ENCODE results near the gene TEDC1. TPM values are rescaled to one million over a fixed set of nuclear protein-coding genes. Genes with fewer than 3 reads are reported as not detected.

TEDC1 gene
- total RNA-seq, 2 donors from 2014 or later, result 9.1 to 23.8 TPM

DNA sequence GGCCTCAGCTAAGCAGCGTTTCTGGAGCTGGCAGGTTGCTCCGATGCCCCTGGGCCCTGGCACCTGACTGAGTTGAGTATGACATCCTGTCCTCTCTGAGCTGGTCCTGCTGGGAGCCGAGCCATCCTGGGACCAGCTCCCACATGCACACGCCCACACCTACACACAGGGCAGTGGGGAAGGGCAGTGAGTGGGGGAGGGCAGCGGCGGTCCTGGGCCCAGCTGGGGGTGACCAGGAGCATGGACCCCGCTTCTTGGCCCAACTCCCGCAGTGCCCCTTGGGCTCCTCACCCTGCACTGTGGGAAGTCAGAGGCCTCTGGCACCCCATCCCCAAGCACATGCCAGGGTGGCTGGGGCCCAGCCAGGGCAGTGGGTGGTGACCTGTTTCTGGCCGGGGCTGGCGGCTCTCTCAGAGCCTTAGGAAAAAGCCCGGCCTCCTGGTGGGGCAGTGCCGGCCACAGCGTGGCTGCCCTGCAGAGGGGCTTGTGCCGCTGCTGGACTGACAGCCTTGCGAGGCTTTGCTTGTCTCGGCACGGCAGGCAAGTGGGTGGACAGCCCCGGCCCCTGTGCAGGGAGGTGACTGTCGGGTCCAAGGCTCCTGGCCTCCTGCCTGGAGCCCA, 22.3 kb upstream of the TEDC1 start:
- H3K4me1 Mint-ChIP-seq, result no peaks in the 10 kb centered on the region
- DNase-seq, result no peak
- no peaks in the 10 kb centered on the region for H3K27me3 Mint-ChIP-seq (ENCODE audit: insufficient read depth)
- Histone ChIP-seq H3K9ac (ENCODE audit: extremely low read depth, low read length, poor library complexity, severe bottlenecking) (no peak overlapping the region), H3K27ac (ENCODE audit: low read depth, low read length) (no peak overlapping the region), H3K9me3 (ENCODE audit: control insufficient read depth, low read length) (no peaks in the 10 kb centered on the region), H3K27me3 (ENCODE audit: control insufficient read depth, insufficient read depth, low read length, poor library complexity, severe bottlenecking) (no peaks in the 10 kb centered on the region), H3K4me1 (ENCODE audit: control insufficient read depth, insufficient read depth, low read length) (no peaks in the 10 kb centered on the region), H3K4me3 (ENCODE audit: low read length) (no peak overlapping the region), H3K36me3 (ENCODE audit: control insufficient read depth, insufficient read depth, low read length) (peaks cover 16% of the 10 kb centered on the region)
- TF ChIP-seq, protein P1, sequence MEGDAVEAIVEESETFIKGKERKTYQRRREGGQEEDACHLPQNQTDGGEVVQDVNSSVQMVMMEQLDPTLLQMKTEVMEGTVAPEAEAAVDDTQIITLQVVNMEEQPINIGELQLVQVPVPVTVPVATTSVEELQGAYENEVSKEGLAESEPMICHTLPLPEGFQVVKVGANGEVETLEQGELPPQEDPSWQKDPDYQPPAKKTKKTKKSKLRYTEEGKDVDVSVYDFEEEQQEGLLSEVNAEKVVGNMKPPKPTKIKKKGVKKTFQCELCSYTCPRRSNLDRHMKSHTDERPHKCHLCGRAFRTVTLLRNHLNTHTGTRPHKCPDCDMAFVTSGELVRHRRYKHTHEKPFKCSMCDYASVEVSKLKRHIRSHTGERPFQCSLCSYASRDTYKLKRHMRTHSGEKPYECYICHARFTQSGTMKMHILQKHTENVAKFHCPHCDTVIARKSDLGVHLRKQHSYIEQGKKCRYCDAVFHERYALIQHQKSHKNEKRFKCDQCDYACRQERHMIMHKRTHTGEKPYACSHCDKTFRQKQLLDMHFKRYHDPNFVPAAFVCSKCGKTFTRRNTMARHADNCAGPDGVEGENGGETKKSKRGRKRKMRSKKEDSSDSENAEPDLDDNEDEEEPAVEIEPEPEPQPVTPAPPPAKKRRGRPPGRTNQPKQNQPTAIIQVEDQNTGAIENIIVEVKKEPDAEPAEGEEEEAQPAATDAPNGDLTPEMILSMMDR (conservative IDR thresholded peaks at IDR 0.05), result no peak
- no peaks in the 10 kb centered on the region for H3K9me3 Mint-ChIP-seq
- H3K4me3 Mint-ChIP-seq, result no peak overlapping the region
- no peak overlapping the region for H3K27ac Mint-ChIP-seq
- WGBS, 2 experiments (ENCODE audit: insufficient coverage in 1 of 2, insufficient read length in 1 of 2), result 91 to 92% methylated on average over 14 to 19 of the region's 19 CpGs
- H3K36me3 Mint-ChIP-seq (ENCODE audit: low read depth), result peaks cover 13% of the 10 kb centered on the region

DNA sequence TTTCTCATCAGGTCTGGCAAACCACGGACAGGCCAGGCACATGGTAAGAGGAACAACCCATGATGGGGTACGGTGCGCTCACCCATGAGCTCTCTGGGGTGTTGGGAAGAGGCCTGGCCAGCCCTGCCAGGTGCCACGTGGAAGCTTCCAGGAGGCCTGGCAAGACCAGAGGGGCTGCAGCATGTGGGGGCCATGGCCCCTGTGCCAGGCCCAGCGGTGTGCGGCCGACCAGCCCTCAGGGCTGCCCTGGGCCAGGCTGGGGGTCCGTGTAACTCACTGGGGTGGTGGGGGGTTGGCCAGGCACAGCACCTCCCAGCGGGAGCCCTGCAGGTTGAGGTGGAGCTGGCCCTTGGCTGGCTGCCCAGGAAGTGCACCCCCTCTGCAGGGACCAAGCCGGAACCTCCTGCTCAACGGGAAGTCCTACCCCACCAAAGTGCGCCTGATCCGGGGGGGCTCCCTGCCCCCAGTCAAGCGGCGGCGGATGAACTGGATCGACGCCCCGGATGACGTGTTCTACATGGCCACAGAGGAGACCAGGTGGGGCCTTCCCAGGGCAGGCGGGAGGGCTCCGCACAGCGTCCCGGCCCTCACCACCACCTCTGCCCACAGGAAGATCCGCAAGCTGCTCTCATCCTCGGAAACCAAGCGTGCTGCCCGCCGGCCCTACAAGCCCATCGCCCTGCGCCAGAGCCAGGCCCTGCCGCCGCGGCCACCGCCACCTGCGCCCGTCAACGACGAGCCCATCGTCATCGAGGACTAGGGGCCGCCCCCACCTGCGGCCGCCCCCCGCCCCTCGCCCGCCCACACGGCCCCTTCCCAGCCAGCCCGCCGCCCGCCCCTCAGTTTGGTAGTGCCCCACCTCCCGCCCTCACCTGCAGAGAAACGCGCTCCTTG, 21.3 kb upstream of the TEDC1 start:
- Histone ChIP-seq H3K27me3 (ENCODE audit: control insufficient read depth, insufficient read depth, low read length, poor library complexity, severe bottlenecking) (peaks cover under 1% of the 10 kb centered on the region), H3K9ac (ENCODE audit: extremely low read depth, low read length, poor library complexity, severe bottlenecking) (no peak overlapping the region), H3K9me3 (ENCODE audit: control insufficient read depth, low read length) (no peaks in the 10 kb centered on the region), H3K4me1 (ENCODE audit: control insufficient read depth, insufficient read depth, low read length) (no peaks in the 10 kb centered on the region), H3K27ac (ENCODE audit: low read depth, low read length) (peak overlapping the region; percentile 24), H3K4me3 (ENCODE audit: low read length) (no peak overlapping the region), H3K36me3 (ENCODE audit: control insufficient read depth, insufficient read depth, low read length) (peaks cover 11% of the 10 kb centered on the region)
- H3K27me3 Mint-ChIP-seq (ENCODE audit: insufficient read depth), result no peaks in the 10 kb centered on the region
- no peaks in the 10 kb centered on the region for H3K4me1 Mint-ChIP-seq
- TF ChIP-seq, protein P1 (conservative IDR thresholded peaks at IDR 0.05), result no peak
- H3K27ac Mint-ChIP-seq, result no peak overlapping the region
- no peak overlapping the region for H3K4me3 Mint-ChIP-seq
- H3K36me3 Mint-ChIP-seq (ENCODE audit: low read depth), result peaks cover 9% of the 10 kb centered on the region
- WGBS, 2 experiments (ENCODE audit: insufficient coverage in 1 of 2, insufficient read length in 1 of 2), result 93 to 94% methylated on average over 16 to 54 of the region's 54 CpGs
- DNase-seq, result no peak
- H3K9me3 Mint-ChIP-seq, result no peaks in the 10 kb centered on the region

DNA sequence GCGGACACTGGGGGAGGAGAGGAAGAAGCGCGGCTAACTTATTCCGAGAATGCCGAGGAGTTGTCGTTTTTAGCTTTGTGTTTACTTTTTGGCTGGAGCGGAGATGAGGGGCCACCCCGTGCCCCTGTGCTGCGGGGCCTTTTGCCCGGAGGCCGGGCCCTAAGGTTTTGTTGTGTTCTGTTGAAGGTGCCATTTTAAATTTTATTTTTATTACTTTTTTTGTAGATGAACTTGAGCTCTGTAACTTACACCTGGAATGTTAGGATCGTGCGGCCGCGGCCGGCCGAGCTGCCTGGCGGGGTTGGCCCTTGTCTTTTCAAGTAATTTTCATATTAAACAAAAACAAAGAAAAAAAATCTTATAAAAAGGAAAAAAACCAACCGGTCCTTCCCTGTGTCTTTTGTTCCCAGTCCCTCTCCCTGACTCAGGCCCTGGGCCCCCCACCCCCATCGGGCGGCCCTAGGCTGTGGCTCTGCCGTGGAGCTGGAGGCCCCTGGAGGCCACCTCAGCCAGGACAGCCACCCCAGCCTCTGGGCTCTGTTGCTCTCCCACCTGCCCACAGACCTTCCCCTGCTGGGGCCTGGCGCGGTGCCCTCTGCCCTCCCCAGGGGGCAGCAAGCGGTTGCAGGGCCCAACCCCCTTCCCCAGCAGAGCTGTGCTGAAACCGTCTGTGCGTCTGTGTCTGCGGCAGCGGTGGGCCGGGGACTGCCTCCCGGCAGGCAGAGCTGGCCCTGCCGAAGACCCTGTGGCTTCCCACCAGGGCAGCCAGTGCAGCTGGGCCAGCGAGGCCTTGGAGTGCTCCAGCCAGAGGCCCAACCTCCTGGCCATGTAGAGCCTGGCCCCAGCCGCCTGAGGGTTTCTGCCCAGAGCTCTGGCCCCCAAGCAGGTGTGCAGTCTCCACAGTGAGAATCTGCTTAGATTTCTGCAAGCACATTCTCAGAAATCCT, 20.4 kb upstream of the TEDC1 start:
- Mint-ChIP-seq H3K36me3 (ENCODE audit: low read depth) (peaks cover 5% of the 10 kb centered on the region), H3K27me3 (ENCODE audit: insufficient read depth) (peaks cover 5% of the 10 kb centered on the region), H3K9me3 (no peaks in the 10 kb centered on the region), H3K27ac (no peak overlapping the region), H3K4me1 (no peaks in the 10 kb centered on the region), H3K4me3 (no peak overlapping the region)
- TF ChIP-seq, protein P1 (conservative IDR thresholded peaks at IDR 0.05), result no peak
- 84 to 90% methylated on average over 11 to 32 of the region's 34 CpGs for WGBS, 2 experiments (ENCODE audit: insufficient coverage in 1 of 2, insufficient read length in 1 of 2)
- Histone ChIP-seq H3K27me3 (ENCODE audit: control insufficient read depth, insufficient read depth, low read length, poor library complexity, severe bottlenecking) (peaks cover 10% of the 10 kb centered on the region), H3K27ac (ENCODE audit: low read depth, low read length) (peak overlapping the region; percentile 77), H3K9ac (ENCODE audit: extremely low read depth, low read length, poor library complexity, severe bottlenecking) (no peak overlapping the region), H3K4me3 (ENCODE audit: low read length) (no peak overlapping the region), H3K4me1 (ENCODE audit: control insufficient read depth, insufficient read depth, low read length) (no peaks in the 10 kb centered on the region), H3K36me3 (ENCODE audit: control insufficient read depth, insufficient read depth, low read length) (peaks cover 9% of the 10 kb centered on the region), H3K9me3 (ENCODE audit: control insufficient read depth, low read length) (no peaks in the 10 kb centered on the region)
- DNase-seq, result no peak
